Adrenal gland (tissue), 5 donors: ENCODE measurements around the gene ZNF74.
"Not testable (repeated sequence)": the region's sequence is repeated elsewhere in the genome, so short reads cannot be mapped to it uniquely, and the experiment has no call there.

Experiments
- CTCF ChIP-seq, 6 experiments: fragments of 450-650 bp in 4 of 6; fragments of 200-600 bp in 2 of 6; sonication (generic) in 1 of 6; IDR thresholded peaks; 1 replicate in 5 of 6; 2 replicates in 1 of 6; pipeline versions ENCODE4 v1.5.1 to v1.8.0; 2016 to 2021; ENCODE audit warnings: antibody characterized with exemption in 6 of 6, mild to moderate bottlenecking in 2 of 6, moderate library complexity in 1 of 6
- POLR2A ChIP-seq, 2 donors: fragments of 450-650 bp; IDR thresholded peaks; one replicate each; pipeline ENCODE4 v1.6.1; 2017; ENCODE audit warnings: antibody characterized with exemption in 2 of 2, mild to moderate bottlenecking in 2 of 2, moderate library complexity in 1 of 2
- donor health status: DM: no; HTN: no; CAD: no.

- not testable (repeated sequence) for TF ChIP-seq CTCF, POLR2A (IDR thresholded peaks at IDR 0.05)
These were observed 21.7 kb downstream of the ZNF74 start for GRCh38 chr22:20415699-20416098.
